DMS153 treated with DMSO at 0.1 percent for 48 hours (cell line): ENCODE measurements around the gene HAX1.

ENCODE experiments used
- DNase-seq: peaks from one replicate; lab custom pipeline; 2025; ENCODE audit not compliant: unreplicated experiment; lab: John Stamatoyannopoulos, UW

The HAX1 gene

GRCh38 chr1:154324669-154325582, 52.5 kb downstream of the HAX1 start, which contains the start of gene ATP8B2:
Gene ATP8B2 (plus strand): TSS chr1:154325525. CDS start chr1:154328142, 2,617 bp downstream.
- DNase-seq: peak; percentile 71
